ENCODE data around the gene TUSC2.

DNA sequence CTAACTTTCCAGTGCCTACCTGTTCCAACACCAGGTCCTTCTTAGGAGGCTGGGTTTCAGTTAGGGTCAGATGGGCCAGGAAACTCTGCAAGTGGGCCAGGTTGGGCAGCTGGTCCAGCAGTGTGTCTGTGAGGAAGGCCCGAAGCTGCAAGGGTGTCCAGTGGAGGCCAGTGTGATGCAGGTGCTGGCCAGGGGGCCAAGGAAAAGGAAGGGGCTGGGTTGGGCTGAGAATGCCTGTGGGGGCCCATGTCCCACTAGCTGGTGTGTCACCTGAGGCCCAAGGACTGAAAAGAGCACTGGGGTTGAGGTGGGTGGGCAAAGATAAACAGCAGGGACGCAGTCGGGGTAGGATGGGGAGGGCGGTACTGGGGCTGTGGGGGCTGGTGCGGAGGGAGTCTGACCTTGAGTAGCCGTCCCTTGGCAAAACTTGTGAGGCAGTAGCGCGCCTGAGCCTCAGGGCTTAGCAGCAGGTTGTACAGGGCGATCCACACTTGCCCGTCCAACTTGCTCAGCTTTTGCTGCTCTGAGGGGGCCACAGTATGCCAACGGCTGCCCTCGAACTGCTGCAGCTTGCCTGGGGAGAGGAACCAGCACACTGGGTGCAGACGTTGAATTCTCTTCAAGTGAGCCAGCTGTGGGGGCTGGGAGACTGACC lies 14.1 kb upstream of the TUSC2 start:
- TF ChIP-seq, protein P1, sequence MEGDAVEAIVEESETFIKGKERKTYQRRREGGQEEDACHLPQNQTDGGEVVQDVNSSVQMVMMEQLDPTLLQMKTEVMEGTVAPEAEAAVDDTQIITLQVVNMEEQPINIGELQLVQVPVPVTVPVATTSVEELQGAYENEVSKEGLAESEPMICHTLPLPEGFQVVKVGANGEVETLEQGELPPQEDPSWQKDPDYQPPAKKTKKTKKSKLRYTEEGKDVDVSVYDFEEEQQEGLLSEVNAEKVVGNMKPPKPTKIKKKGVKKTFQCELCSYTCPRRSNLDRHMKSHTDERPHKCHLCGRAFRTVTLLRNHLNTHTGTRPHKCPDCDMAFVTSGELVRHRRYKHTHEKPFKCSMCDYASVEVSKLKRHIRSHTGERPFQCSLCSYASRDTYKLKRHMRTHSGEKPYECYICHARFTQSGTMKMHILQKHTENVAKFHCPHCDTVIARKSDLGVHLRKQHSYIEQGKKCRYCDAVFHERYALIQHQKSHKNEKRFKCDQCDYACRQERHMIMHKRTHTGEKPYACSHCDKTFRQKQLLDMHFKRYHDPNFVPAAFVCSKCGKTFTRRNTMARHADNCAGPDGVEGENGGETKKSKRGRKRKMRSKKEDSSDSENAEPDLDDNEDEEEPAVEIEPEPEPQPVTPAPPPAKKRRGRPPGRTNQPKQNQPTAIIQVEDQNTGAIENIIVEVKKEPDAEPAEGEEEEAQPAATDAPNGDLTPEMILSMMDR (conservative IDR thresholded peaks at IDR 0.05; ENCODE audit: low read depth in 2 of 2) = no peak
- TF ChIP-seq, protein P2, sequence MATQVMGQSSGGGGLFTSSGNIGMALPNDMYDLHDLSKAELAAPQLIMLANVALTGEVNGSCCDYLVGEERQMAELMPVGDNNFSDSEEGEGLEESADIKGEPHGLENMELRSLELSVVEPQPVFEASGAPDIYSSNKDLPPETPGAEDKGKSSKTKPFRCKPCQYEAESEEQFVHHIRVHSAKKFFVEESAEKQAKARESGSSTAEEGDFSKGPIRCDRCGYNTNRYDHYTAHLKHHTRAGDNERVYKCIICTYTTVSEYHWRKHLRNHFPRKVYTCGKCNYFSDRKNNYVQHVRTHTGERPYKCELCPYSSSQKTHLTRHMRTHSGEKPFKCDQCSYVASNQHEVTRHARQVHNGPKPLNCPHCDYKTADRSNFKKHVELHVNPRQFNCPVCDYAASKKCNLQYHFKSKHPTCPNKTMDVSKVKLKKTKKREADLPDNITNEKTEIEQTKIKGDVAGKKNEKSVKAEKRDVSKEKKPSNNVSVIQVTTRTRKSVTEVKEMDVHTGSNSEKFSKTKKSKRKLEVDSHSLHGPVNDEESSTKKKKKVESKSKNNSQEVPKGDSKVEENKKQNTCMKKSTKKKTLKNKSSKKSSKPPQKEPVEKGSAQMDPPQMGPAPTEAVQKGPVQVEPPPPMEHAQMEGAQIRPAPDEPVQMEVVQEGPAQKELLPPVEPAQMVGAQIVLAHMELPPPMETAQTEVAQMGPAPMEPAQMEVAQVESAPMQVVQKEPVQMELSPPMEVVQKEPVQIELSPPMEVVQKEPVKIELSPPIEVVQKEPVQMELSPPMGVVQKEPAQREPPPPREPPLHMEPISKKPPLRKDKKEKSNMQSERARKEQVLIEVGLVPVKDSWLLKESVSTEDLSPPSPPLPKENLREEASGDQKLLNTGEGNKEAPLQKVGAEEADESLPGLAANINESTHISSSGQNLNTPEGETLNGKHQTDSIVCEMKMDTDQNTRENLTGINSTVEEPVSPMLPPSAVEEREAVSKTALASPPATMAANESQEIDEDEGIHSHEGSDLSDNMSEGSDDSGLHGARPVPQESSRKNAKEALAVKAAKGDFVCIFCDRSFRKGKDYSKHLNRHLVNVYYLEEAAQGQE (IDR thresholded peaks at IDR 0.05; ENCODE audit: unreplicated experiment) = no peak
- no peak for TF ChIP-seq POLR2AphosphoS5 (IDR thresholded peaks at IDR 0.05; ENCODE audit: low read depth)
- TF ChIP-seq EZH2 (IDR thresholded peaks at IDR 0.05; ENCODE audit: low read depth, unreplicated experiment) = no peak
- TF ChIP-seq JUNB (IDR thresholded peaks at IDR 0.05; ENCODE audit: unreplicated experiment) = no peak
- TF ChIP-seq EZH2phosphoT487 (IDR thresholded peaks at IDR 0.05; ENCODE audit: unreplicated experiment) = no peak
- no peak for TF ChIP-seq CREB1 (CRISPR knock-in tag; IDR thresholded peaks at IDR 0.05; ENCODE audit: low read depth)
- TF ChIP-seq ZNF114 (CRISPR knock-in tag; IDR thresholded peaks at IDR 0.05) = no peak
- TF ChIP-seq, protein P3, sequence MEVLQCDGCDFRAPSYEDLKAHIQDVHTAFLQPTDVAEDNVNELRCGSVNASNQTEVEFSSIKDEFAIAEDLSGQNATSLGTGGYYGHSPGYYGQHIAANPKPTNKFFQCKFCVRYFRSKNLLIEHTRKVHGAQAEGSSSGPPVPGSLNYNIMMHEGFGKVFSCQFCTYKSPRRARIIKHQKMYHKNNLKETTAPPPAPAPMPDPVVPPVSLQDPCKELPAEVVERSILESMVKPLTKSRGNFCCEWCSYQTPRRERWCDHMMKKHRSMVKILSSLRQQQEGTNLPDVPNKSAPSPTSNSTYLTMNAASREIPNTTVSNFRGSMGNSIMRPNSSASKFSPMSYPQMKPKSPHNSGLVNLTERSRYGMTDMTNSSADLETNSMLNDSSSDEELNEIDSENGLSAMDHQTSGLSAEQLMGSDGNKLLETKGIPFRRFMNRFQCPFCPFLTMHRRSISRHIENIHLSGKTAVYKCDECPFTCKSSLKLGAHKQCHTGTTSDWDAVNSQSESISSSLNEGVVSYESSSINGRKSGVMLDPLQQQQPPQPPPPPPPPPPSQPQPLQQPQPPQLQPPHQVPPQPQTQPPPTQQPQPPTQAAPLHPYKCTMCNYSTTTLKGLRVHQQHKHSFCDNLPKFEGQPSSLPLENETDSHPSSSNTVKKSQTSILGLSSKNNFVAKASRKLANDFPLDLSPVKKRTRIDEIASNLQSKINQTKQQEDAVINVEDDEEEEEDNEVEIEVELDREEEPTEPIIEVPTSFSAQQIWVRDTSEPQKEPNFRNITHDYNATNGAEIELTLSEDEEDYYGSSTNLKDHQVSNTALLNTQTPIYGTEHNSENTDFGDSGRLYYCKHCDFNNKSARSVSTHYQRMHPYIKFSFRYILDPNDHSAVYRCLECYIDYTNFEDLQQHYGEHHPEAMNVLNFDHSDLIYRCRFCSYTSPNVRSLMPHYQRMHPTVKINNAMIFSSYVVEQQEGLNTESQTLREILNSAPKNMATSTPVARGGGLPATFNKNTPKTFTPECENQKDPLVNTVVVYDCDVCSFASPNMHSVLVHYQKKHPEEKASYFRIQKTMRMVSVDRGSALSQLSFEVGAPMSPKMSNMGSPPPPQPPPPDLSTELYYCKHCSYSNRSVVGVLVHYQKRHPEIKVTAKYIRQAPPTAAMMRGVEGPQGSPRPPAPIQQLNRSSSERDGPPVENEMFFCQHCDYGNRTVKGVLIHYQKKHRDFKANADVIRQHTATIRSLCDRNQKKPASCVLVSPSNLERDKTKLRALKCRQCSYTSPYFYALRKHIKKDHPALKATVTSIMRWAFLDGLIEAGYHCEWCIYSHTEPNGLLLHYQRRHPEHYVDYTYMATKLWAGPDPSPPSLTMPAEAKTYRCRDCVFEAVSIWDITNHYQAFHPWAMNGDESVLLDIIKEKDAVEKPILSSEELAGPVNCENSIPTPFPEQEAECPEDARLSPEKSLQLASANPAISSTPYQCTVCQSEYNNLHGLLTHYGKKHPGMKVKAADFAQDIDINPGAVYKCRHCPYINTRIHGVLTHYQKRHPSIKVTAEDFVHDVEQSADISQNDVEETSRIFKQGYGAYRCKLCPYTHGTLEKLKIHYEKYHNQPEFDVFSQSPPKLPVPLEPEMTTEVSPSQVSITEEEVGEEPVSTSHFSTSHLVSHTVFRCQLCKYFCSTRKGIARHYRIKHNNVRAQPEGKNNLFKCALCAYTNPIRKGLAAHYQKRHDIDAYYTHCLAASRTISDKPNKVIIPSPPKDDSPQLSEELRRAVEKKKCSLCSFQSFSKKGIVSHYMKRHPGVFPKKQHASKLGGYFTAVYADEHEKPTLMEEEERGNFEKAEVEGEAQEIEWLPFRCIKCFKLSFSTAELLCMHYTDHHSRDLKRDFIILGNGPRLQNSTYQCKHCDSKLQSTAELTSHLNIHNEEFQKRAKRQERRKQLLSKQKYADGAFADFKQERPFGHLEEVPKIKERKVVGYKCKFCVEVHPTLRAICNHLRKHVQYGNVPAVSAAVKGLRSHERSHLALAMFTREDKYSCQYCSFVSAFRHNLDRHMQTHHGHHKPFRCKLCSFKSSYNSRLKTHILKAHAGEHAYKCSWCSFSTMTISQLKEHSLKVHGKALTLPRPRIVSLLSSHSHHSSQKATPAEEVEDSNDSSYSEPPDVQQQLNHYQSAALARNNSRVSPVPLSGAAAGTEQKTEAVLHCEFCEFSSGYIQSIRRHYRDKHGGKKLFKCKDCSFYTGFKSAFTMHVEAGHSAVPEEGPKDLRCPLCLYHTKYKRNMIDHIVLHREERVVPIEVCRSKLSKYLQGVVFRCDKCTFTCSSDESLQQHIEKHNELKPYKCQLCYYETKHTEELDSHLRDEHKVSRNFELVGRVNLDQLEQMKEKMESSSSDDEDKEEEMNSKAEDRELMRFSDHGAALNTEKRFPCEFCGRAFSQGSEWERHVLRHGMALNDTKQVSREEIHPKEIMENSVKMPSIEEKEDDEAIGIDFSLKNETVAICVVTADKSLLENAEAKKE (CRISPR knock-in tag; IDR thresholded peaks at IDR 0.05) = no peak
- TF ChIP-seq, protein P4, sequence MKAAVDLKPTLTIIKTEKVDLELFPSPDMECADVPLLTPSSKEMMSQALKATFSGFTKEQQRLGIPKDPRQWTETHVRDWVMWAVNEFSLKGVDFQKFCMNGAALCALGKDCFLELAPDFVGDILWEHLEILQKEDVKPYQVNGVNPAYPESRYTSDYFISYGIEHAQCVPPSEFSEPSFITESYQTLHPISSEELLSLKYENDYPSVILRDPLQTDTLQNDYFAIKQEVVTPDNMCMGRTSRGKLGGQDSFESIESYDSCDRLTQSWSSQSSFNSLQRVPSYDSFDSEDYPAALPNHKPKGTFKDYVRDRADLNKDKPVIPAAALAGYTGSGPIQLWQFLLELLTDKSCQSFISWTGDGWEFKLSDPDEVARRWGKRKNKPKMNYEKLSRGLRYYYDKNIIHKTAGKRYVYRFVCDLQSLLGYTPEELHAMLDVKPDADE (IDR thresholded peaks at IDR 0.05) = no peak
- TF ChIP-seq ZNF331 (CRISPR knock-in tag; IDR thresholded peaks at IDR 0.05; ENCODE audit: low read depth) = no peak
- TF ChIP-seq NANOG (IDR thresholded peaks at IDR 0.05; ENCODE audit: borderline replicate concordance) = no peak
- TF ChIP-seq STAT1 (IDR thresholded peaks at IDR 0.05; ENCODE audit: unreplicated experiment) = no peak

Measured in GM23338 (cell line).